ENCODE data around the gene SLC25A5. TPM values are rescaled to one million over a fixed set of nuclear protein-coding genes. Genes with fewer than 3 reads are reported as not detected.
A peak's percentile ranks its signal among the peaks of the same experiment; 100 is the strongest.

The SLC25A5 gene
- total RNA-seq (100 to 1,000 TPM in 3 of 5 experiments, 10 to 100 TPM in 2; 90.2 to 333 (median 132) TPM), polyA plus RNA-seq (100 to 1,000 TPM; 252 to 287 TPM), total RNA-seq (106 reads per million, percentile 85 among the genes with 10 or more reads in this experiment)

- ChIA-PET POLR2A (interaction anchor here (0.9 to 1.0 kb wide), 4 partner anchors 14 to 289 kb away, joined by 3 to 7 read pairs (median 5); partner anchors contain the start of genes NKRF and SEPTIN6), CTCF (interaction anchor here (0.6 kb wide), 1 partner anchor 109 kb away, joined by 3 read pairs; no protein-coding TSS in a partner anchor)
- H3K9me3 Mint-ChIP-seq, result no peaks in the 10 kb centered on the region
- H3K4me1 Mint-ChIP-seq, result peaks cover 0 to 17% (median 10%) of the 10 kb centered on the region in 7 donors
- no peaks in the 10 kb centered on the region for H3K27me3 Mint-ChIP-seq
- H3K4me1 ChIP-seq (ENCODE audit: control insufficient read depth in 2 of 2, insufficient read depth in 2 of 2, low read length in 2 of 2), result peaks cover 5 to 6% of the 10 kb centered on the region in 2 donors
- no peaks in the 10 kb centered on the region for H3K27me3 ChIP-seq (ENCODE audit: control insufficient read depth in 2 of 2, insufficient read depth in 2 of 2, low read length in 2 of 2)
- H3K27ac ChIP-seq (ENCODE audit: low read depth, low read length), result peak within 1 kb of the TSS; percentile 99
- H3K9me3 ChIP-seq (ENCODE audit: control insufficient read depth in 2 of 3, low read length in 3 of 3), result no peaks in the 10 kb centered on the region
- H3K36me3 Mint-ChIP-seq, result peaks cover 0 to 14% (median 0%) of the 10 kb centered on the region in 5 donors
- peak; percentile 72 to 85 (median 80) for DNase-seq
- peak within 1 kb of the TSS; percentile 87 for H3K4me3 ChIP-seq (ENCODE audit: low read length)
- peak within 1 kb of the TSS; percentile 78 to 97 (median 89) for H3K4me3 Mint-ChIP-seq
- peak; percentile 92 for ATAC-seq
- H3K27ac Mint-ChIP-seq, result peak within 1 kb of the TSS; percentile 82 to 95 (median 89)
- intact Hi-C loops (cut with micrococcal nuclease), result loop anchor here (1.0 to 10.0 kb wide), 20 partner anchors 14 to 1122 kb away; partner anchors contain the start of genes NDUFA1 (in 2 of the 2), NKAP (in 2 of the 2), RNF113A (in 2 of the 2) and SEPTIN6 (in 2 of the 2)
- H3K36me3 ChIP-seq (ENCODE audit: control insufficient read depth in 2 of 3, insufficient read depth in 3 of 3, low read length in 3 of 3), result peaks cover 4 to 18% (median 8%) of the 10 kb centered on the region in 3 experiments
Observed at GRCh38 chrX:119467842-119468550, at the start of gene SLC25A5. TSS of gene SLC25A5 (plus strand) at chrX:119468444. CDS start at chrX:119468516, 72 bp downstream.

GRCh38 chrX:119419146-119419545, 49.1 kb upstream of the SLC25A5 start:
- no peaks in the 10 kb centered on the region for H3K9me3 Mint-ChIP-seq
- Histone ChIP-seq H3K27ac (ENCODE audit: low read depth, low read length) (no peak overlapping the region), H3K9me3 (ENCODE audit: control insufficient read depth in 2 of 3, low read length in 3 of 3) (no peaks in the 10 kb centered on the region), H3K4me1 (ENCODE audit: control insufficient read depth in 2 of 2, insufficient read depth in 2 of 2, low read length in 2 of 2) (no peaks in the 10 kb centered on the region), H3K27me3 (ENCODE audit: control insufficient read depth in 2 of 2, insufficient read depth in 2 of 2, low read length in 2 of 2) (no peaks in the 10 kb centered on the region), H3K4me3 (ENCODE audit: low read length) (no peak overlapping the region), H3K36me3 (ENCODE audit: control insufficient read depth in 2 of 3, insufficient read depth in 3 of 3, low read length in 3 of 3) (no peaks in the 10 kb centered on the region)
- intact Hi-C loops (cut with micrococcal nuclease), result no loop called here
- peaks cover 0 to 4% (median 3%) of the 10 kb centered on the region in 5 donors for H3K36me3 Mint-ChIP-seq
- H3K4me1 Mint-ChIP-seq, result no peaks in the 10 kb centered on the region
- no peak overlapping the region for H3K27ac Mint-ChIP-seq
- no peak for ATAC-seq
- DNase-seq, result no peak
- no peaks in the 10 kb centered on the region for H3K27me3 Mint-ChIP-seq
- H3K4me3 Mint-ChIP-seq, result no peak overlapping the region
- POLR2A ChIA-PET, result no interaction called here
- CTCF ChIA-PET, result interaction anchor here (0.6 kb wide), 1 partner anchor 469 kb away, joined by 3 read pairs; no protein-coding TSS in a partner anchor

- H3K27ac ChIP-seq (ENCODE audit: low read depth, low read length), result no peak overlapping the region
- Mint-ChIP-seq H3K4me3 (no peak overlapping the region), H3K9me3 (no peaks in the 10 kb centered on the region), H3K27me3 (no peaks in the 10 kb centered on the region), H3K36me3 (peaks cover 0 to 4% (median 3%) of the 10 kb centered on the region in 5 donors), H3K4me1 (no peaks in the 10 kb centered on the region), H3K27ac (no peak overlapping the region)
- no peaks in the 10 kb centered on the region for H3K36me3 ChIP-seq (ENCODE audit: control insufficient read depth in 2 of 3, insufficient read depth in 3 of 3, low read length in 3 of 3)
- POLR2A ChIA-PET, result no interaction called here
- H3K27me3 ChIP-seq (ENCODE audit: control insufficient read depth in 2 of 2, insufficient read depth in 2 of 2, low read length in 2 of 2), result no peaks in the 10 kb centered on the region
- no peaks in the 10 kb centered on the region for H3K4me1 ChIP-seq (ENCODE audit: control insufficient read depth in 2 of 2, insufficient read depth in 2 of 2, low read length in 2 of 2)
- ATAC-seq (no peak), DNase-seq (no peak)
- no peak overlapping the region for H3K4me3 ChIP-seq (ENCODE audit: low read length)
- CTCF ChIA-PET, result interaction anchor here (0.6 to 0.7 kb wide), 2 partner anchors 167 to 469 kb away, joined by 3 to 4 read pairs; no protein-coding TSS in a partner anchor
- intact Hi-C loops (cut with micrococcal nuclease), result no loop called here
- no peaks in the 10 kb centered on the region for H3K9me3 ChIP-seq (ENCODE audit: control insufficient read depth in 2 of 3, low read length in 3 of 3)
Observed at GRCh38 chrX:119419898-119420297, 48.3 kb upstream of the SLC25A5 start.

GRCh38 chrX:119421016-119421705, 47.1 kb upstream of the SLC25A5 start:
- no peaks in the 10 kb centered on the region for H3K4me1 ChIP-seq (ENCODE audit: control insufficient read depth in 2 of 2, insufficient read depth in 2 of 2, low read length in 2 of 2)
- no peaks in the 10 kb centered on the region for H3K27me3 Mint-ChIP-seq
- intact Hi-C loops (cut with micrococcal nuclease), result no loop called here
- ChIA-PET CTCF (no interaction called here), POLR2A (no interaction called here)
- ATAC-seq (no peak), DNase-seq (no peak)
- H3K36me3 Mint-ChIP-seq, result peaks cover 0 to 4% (median 3%) of the 10 kb centered on the region in 5 donors
- no peak overlapping the region for H3K4me3 Mint-ChIP-seq
- no peaks in the 10 kb centered on the region for H3K27me3 ChIP-seq (ENCODE audit: control insufficient read depth in 2 of 2, insufficient read depth in 2 of 2, low read length in 2 of 2)
- no peaks in the 10 kb centered on the region for H3K36me3 ChIP-seq (ENCODE audit: control insufficient read depth in 2 of 3, insufficient read depth in 3 of 3, low read length in 3 of 3)
- H3K27ac ChIP-seq (ENCODE audit: low read depth, low read length), result no peak overlapping the region
- no peak overlapping the region for H3K27ac Mint-ChIP-seq
- H3K9me3 ChIP-seq (ENCODE audit: control insufficient read depth in 2 of 3, low read length in 3 of 3), result no peaks in the 10 kb centered on the region
- no peak overlapping the region for H3K4me3 ChIP-seq (ENCODE audit: low read length)
- H3K4me1 Mint-ChIP-seq, result peaks cover 0 to 9% (median 0%) of the 10 kb centered on the region in 7 donors
- H3K9me3 Mint-ChIP-seq, result no peaks in the 10 kb centered on the region

GRCh38 chrX:119423631-119424030, 44.6 kb upstream of the SLC25A5 start:
- no peak for DNase-seq
- no peaks in the 10 kb centered on the region for H3K9me3 ChIP-seq (ENCODE audit: control insufficient read depth in 2 of 3, low read length in 3 of 3)
- H3K27ac Mint-ChIP-seq, result no peak overlapping the region
- intact Hi-C loops (cut with micrococcal nuclease), result no loop called here
- ChIA-PET POLR2A (no interaction called here), CTCF (no interaction called here)
- no peaks in the 10 kb centered on the region for H3K27me3 ChIP-seq (ENCODE audit: control insufficient read depth in 2 of 2, insufficient read depth in 2 of 2, low read length in 2 of 2)
- no peak for ATAC-seq
- H3K4me1 ChIP-seq (ENCODE audit: control insufficient read depth in 2 of 2, insufficient read depth in 2 of 2, low read length in 2 of 2), result peaks cover 0 to 7% of the 10 kb centered on the region in 2 donors
- no peaks in the 10 kb centered on the region for H3K36me3 ChIP-seq (ENCODE audit: control insufficient read depth in 2 of 3, insufficient read depth in 3 of 3, low read length in 3 of 3)
- H3K27me3 Mint-ChIP-seq, result no peaks in the 10 kb centered on the region
- H3K4me1 Mint-ChIP-seq, result peaks cover 4 to 24% (median 12%) of the 10 kb centered on the region in 7 donors
- H3K27ac ChIP-seq (ENCODE audit: low read depth, low read length), result no peak overlapping the region
- peaks cover 0 to 4% (median 2%) of the 10 kb centered on the region in 5 donors for H3K36me3 Mint-ChIP-seq
- no peak overlapping the region for H3K4me3 Mint-ChIP-seq
- H3K4me3 ChIP-seq (ENCODE audit: low read length), result no peak overlapping the region
- no peaks in the 10 kb centered on the region for H3K9me3 Mint-ChIP-seq

GRCh38 chrX:119424999-119425398, 43.2 kb upstream of the SLC25A5 start:
- Histone ChIP-seq H3K27me3 (ENCODE audit: control insufficient read depth in 2 of 2, insufficient read depth in 2 of 2, low read length in 2 of 2) (no peaks in the 10 kb centered on the region), H3K36me3 (ENCODE audit: control insufficient read depth in 2 of 3, insufficient read depth in 3 of 3, low read length in 3 of 3) (no peaks in the 10 kb centered on the region), H3K4me1 (ENCODE audit: control insufficient read depth in 2 of 2, insufficient read depth in 2 of 2, low read length in 2 of 2) (peaks cover 0 to 7% of the 10 kb centered on the region in 2 donors), H3K27ac (ENCODE audit: low read depth, low read length) (no peak overlapping the region), H3K9me3 (ENCODE audit: control insufficient read depth in 2 of 3, low read length in 3 of 3) (no peaks in the 10 kb centered on the region), H3K4me3 (ENCODE audit: low read length) (no peak overlapping the region)
- CTCF ChIA-PET, result no interaction called here
- Mint-ChIP-seq H3K27me3 (no peaks in the 10 kb centered on the region), H3K4me1 (peaks cover 4 to 24% (median 12%) of the 10 kb centered on the region in 7 donors), H3K9me3 (no peaks in the 10 kb centered on the region), H3K36me3 (peaks cover 0 to 4% (median 1%) of the 10 kb centered on the region in 5 donors), H3K4me3 (no peak overlapping the region), H3K27ac (no peak overlapping the region)
- intact Hi-C loops (cut with micrococcal nuclease), result no loop called here
- POLR2A ChIA-PET, result no interaction called here
- DNase-seq, result no peak
- ATAC-seq, result no peak
